D721Med (cell line): ENCODE measurements around the gene AUTS2.

Experiments
- DNase-seq: peaks from one replicate; pipeline ENCODE4 v3.0.0; 2011; ENCODE audit warnings: low spot score; ENCODE audit not compliant: insufficient read length
- FAIRE-seq: peaks from 2 replicates; lab custom pipeline; 2011; peaks lifted over from hg19 to GRCh38; lab: Jason Lieb, UNC
- TF ChIP-seq, protein P1 (sequence below): IDR thresholded peaks from 2 replicates; pipeline ENCODE4 v1.5.1; 2012; ENCODE audit warnings: mild to moderate bottlenecking, control low read depth; ENCODE audit not compliant: insufficient read depth; ENCODE audit errors: missing control alignments

The AUTS2 gene

GRCh38 chr7:70762696-70763095, 1164.4 kb downstream of the AUTS2 start:
- TF ChIP-seq, protein P1, sequence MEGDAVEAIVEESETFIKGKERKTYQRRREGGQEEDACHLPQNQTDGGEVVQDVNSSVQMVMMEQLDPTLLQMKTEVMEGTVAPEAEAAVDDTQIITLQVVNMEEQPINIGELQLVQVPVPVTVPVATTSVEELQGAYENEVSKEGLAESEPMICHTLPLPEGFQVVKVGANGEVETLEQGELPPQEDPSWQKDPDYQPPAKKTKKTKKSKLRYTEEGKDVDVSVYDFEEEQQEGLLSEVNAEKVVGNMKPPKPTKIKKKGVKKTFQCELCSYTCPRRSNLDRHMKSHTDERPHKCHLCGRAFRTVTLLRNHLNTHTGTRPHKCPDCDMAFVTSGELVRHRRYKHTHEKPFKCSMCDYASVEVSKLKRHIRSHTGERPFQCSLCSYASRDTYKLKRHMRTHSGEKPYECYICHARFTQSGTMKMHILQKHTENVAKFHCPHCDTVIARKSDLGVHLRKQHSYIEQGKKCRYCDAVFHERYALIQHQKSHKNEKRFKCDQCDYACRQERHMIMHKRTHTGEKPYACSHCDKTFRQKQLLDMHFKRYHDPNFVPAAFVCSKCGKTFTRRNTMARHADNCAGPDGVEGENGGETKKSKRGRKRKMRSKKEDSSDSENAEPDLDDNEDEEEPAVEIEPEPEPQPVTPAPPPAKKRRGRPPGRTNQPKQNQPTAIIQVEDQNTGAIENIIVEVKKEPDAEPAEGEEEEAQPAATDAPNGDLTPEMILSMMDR = no peak
- FAIRE-seq (no peak), DNase-seq (no peak)

- TF ChIP-seq, protein P1 = no peak
- DNase-seq (no peak), FAIRE-seq (no peak)
These were observed 1165.9 kb downstream of the AUTS2 start for GRCh38 chr7:70763961-70764691.

- DNase-seq (no peak), FAIRE-seq (no peak)
- TF ChIP-seq, protein P1 = no peak
These were observed 1166.5 kb downstream of the AUTS2 start for GRCh38 chr7:70764701-70765208.

- DNase-seq = no peak
These were observed 1167.4 kb downstream of the AUTS2 start for GRCh38 chr7:70765651-70766050.

DNA sequence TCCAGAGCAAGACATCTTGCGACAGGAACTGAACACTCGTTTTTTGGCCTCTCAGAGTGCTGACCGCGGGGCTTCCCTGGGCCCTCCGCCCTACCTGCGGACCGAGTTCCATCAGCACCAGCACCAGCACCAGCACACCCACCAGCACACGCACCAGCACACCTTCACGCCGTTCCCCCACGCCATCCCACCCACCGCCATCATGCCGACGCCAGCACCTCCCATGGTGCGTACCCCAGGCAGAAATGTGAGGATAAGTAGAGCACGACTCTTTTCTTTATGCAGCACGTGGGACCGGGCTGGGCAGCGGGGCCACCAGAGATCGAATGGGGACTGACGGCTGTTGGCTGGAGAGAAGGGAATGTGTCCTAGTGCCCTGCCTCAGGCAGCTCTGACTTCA, 1167.8 kb downstream of the AUTS2 start:
- TF ChIP-seq, protein P1 = no peak
- DNase-seq (no peak), FAIRE-seq (no peak)

More at GRCh38 chr7:70765651-70766050, 1167.4 kb downstream of the AUTS2 start:
- FAIRE-seq = no peak
- TF ChIP-seq, protein P1 = no peak

DNA sequence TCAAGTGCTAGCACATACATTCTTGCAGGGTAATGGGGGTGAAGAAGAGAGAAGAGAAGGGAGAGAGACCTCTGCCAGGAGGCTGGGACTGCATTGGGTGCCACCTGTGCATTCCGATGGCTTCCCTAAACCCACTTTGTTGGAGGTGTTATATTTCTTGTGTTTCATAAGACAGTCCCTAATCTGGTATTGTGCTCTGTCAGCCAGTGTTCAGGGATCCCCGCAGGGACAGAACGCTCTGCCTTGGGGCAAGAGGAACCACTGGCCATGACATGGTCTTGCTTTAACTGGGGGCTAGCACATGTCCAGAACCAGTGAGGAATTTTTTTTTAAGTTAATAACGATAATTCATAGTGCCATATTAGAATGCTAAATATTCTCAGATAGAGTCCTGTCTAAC, 1168.4 kb downstream of the AUTS2 start:
- TF ChIP-seq, protein P1 = no peak
- FAIRE-seq (no peak), DNase-seq (no peak)

GRCh38 chr7:70770154-70770553, 1171.9 kb downstream of the AUTS2 start:
- no peak for FAIRE-seq

More at GRCh38 chr7:70770154-70770553, 1171.9 kb downstream of the AUTS2 start:
- DNase-seq = no peak
- TF ChIP-seq, protein P1 = no peak
